PC-3 (cell line): ENCODE data around the gene WDR6.

ENCODE experiments used
- EZH2 ChIP-seq: fragments of 300-600 bp; sonication (generic); IDR thresholded peaks from one replicate; pipeline ENCODE4 v1.6.1; 2017; ENCODE audit warnings: antibody characterized with exemption, mild to moderate bottlenecking, low read length; ENCODE audit not compliant: unreplicated experiment
- TF ChIP-seq, protein P1 (sequence below): fragments of 300-600 bp; sonication (generic); conservative IDR thresholded peaks from 2 replicates; pipeline ENCODE4 v1.5.1; 2017; ENCODE audit warnings: antibody characterized with exemption, low read depth, mild to moderate bottlenecking, low read length

DNA sequence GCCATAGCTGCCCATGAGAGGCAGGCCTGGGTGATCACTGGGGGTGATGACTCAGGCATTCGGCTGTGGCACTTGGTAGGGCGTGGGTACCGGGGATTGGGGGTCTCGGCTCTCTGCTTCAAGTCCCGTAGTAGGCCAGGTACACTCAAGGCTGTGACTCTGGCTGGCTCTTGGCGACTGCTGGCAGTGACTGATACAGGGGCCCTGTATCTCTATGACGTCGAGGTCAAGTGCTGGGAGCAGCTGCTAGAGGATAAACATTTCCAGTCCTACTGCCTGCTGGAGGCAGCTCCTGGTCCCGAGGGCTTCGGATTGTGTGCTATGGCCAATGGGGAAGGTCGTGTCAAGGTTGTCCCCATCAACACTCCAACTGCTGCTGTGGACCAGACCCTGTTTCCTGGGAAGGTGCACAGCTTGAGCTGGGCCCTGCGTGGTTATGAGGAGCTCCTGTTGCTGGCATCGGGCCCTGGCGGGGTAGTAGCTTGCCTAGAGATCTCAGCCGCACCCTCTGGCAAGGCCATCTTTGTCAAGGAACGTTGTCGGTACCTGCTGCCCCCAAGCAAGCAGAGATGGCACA lies 5.3 kb downstream of the WDR6 start:
- TF ChIP-seq, protein P1, sequence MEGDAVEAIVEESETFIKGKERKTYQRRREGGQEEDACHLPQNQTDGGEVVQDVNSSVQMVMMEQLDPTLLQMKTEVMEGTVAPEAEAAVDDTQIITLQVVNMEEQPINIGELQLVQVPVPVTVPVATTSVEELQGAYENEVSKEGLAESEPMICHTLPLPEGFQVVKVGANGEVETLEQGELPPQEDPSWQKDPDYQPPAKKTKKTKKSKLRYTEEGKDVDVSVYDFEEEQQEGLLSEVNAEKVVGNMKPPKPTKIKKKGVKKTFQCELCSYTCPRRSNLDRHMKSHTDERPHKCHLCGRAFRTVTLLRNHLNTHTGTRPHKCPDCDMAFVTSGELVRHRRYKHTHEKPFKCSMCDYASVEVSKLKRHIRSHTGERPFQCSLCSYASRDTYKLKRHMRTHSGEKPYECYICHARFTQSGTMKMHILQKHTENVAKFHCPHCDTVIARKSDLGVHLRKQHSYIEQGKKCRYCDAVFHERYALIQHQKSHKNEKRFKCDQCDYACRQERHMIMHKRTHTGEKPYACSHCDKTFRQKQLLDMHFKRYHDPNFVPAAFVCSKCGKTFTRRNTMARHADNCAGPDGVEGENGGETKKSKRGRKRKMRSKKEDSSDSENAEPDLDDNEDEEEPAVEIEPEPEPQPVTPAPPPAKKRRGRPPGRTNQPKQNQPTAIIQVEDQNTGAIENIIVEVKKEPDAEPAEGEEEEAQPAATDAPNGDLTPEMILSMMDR = no peak
- TF ChIP-seq EZH2 = no peak
